Liver (tissue), 9 donors: ENCODE measurements around the gene IL1A. TPM values are rescaled to one million over a fixed set of nuclear protein-coding genes. Genes with fewer than 3 reads are reported as not detected.

ENCODE experiments used
- DNase-seq: peaks from one replicate; pipeline ENCODE4 v3.0.0-alpha.2; 2017; ENCODE audit warnings: low spot score
- H3K27ac ChIP-seq, 2 donors: one replicate each; pipeline ENCODE4 v1.7.0; 2013; ENCODE audit warnings: inconsistent platforms in 2 of 2, low read length in 2 of 2, control low read depth in 1 of 2, low read depth in 1 of 2, mild to moderate bottlenecking in 1 of 2
- H3K27me3 ChIP-seq, 4 donors: one replicate each; pipeline versions ENCODE4 v1.6.1 to v1.7.0; 2013; ENCODE audit warnings: low read length in 3 of 4, inconsistent platforms in 1 of 4, mild to moderate bottlenecking in 1 of 4, moderate library complexity in 1 of 4; ENCODE audit not compliant: control insufficient read depth in 4 of 4, insufficient read depth in 4 of 4
- H3K36me3 ChIP-seq, 4 donors: one replicate each; pipeline versions ENCODE4 v1.6.1 to v1.7.0; 2013; ENCODE audit warnings: low read length in 3 of 4, mild to moderate bottlenecking in 3 of 4, low read depth in 1 of 4, moderate library complexity in 1 of 4; ENCODE audit not compliant: control insufficient read depth in 4 of 4, insufficient read depth in 3 of 4
- H3K4me1 ChIP-seq, 4 donors: one replicate each; pipeline versions ENCODE4 v1.6.1 to v1.7.0; 2013; ENCODE audit warnings: low read length in 3 of 4, mild to moderate bottlenecking in 3 of 4, moderate library complexity in 1 of 4; ENCODE audit not compliant: control insufficient read depth in 4 of 4, insufficient read depth in 4 of 4
- H3K4me3 ChIP-seq, 3 donors: one replicate each; pipeline versions ENCODE4 v1.6.1 to v1.7.0; 2013; ENCODE audit warnings: low read length in 3 of 3, control low read depth in 1 of 3, low read depth in 1 of 3, mild to moderate bottlenecking in 1 of 3
- H3K9ac ChIP-seq, 2 donors: one replicate each; pipeline ENCODE4 v1.7.0; 2013; ENCODE audit warnings: low read length in 2 of 2, mild to moderate bottlenecking in 2 of 2, moderate library complexity in 2 of 2, control low read depth in 1 of 2, low read depth in 1 of 2
- H3K9me3 ChIP-seq, 4 donors: one replicate each; pipeline versions ENCODE4 v1.6.1 to v1.7.0; 2013; ENCODE audit warnings: low read length in 3 of 4; ENCODE audit not compliant: control insufficient read depth in 4 of 4
- ATF3 ChIP-seq: IDR thresholded peaks from 2 replicates; pipeline ENCODE4 v1.6.1; 2016; ENCODE audit warnings: antibody characterized with exemption
- CTCF ChIP-seq: fragments of 150-350 bp; IDR thresholded peaks from 2 replicates; pipeline ENCODE4 v1.5.1; 2017; ENCODE audit warnings: improper control_type of control experiment, low read depth, low read length; ENCODE audit not compliant: missing input control
- EGR1 ChIP-seq, 2 donors: IDR thresholded peaks; 2 replicates each; pipeline ENCODE4 v1.6.1; 2016 to 2018; ENCODE audit warnings: antibody characterized with exemption in 2 of 2, low read depth in 2 of 2
- FOXA1 ChIP-seq: IDR thresholded peaks from 2 replicates; pipeline ENCODE4 v1.6.1; 2016; ENCODE audit warnings: antibody characterized with exemption
- FOXA2 ChIP-seq: IDR thresholded peaks from 2 replicates; pipeline ENCODE4 v1.6.1; 2016; ENCODE audit warnings: antibody characterized with exemption
- GABPA ChIP-seq, 2 donors: IDR thresholded peaks in 1 of 2; conservative IDR thresholded peaks in 1 of 2; 2 replicates each; pipeline ENCODE4 v1.6.1; 2016; ENCODE audit warnings: antibody characterized with exemption in 2 of 2, mild to moderate bottlenecking in 1 of 2, moderate library complexity in 1 of 2
- HNF4A ChIP-seq, 2 donors: conservative IDR thresholded peaks; 2 replicates each; pipeline ENCODE4 v1.6.1; 2016; ENCODE audit warnings: antibody characterized with exemption in 2 of 2, mild to moderate bottlenecking in 2 of 2
- HNF4G ChIP-seq: IDR thresholded peaks from 2 replicates; pipeline ENCODE4 v1.6.1; 2016; ENCODE audit warnings: antibody characterized with exemption
- MAX ChIP-seq: IDR thresholded peaks from 2 replicates; pipeline ENCODE4 v1.6.1; 2016; ENCODE audit warnings: antibody characterized with exemption
- NR2F2 ChIP-seq: IDR thresholded peaks from 2 replicates; pipeline ENCODE4 v1.6.1; 2016; ENCODE audit warnings: antibody characterized with exemption
- RAD21 ChIP-seq, 2 donors: IDR thresholded peaks; 2 replicates each; pipeline ENCODE4 v1.6.1; 2016; ENCODE audit warnings: antibody characterized with exemption in 2 of 2, mild to moderate bottlenecking in 2 of 2
- REST ChIP-seq: IDR thresholded peaks from 2 replicates; pipeline ENCODE4 v1.6.1; 2016; ENCODE audit warnings: antibody characterized with exemption, mild to moderate bottlenecking
- RXRA ChIP-seq, 2 donors: IDR thresholded peaks; 2 replicates each; pipeline ENCODE4 v1.6.1; 2017 to 2018; ENCODE audit warnings: antibody characterized with exemption in 2 of 2, mild to moderate bottlenecking in 1 of 2
- SP1 ChIP-seq: IDR thresholded peaks from 2 replicates; pipeline ENCODE4 v1.6.1; 2018; ENCODE audit warnings: antibody characterized with exemption, mild to moderate bottlenecking
- TAF1 ChIP-seq: conservative IDR thresholded peaks from 2 replicates; pipeline ENCODE4 v1.6.1; 2016; ENCODE audit warnings: antibody characterized with exemption, mild to moderate bottlenecking
- YY1 ChIP-seq: IDR thresholded peaks from 2 replicates; pipeline ENCODE4 v1.6.1; 2016; ENCODE audit warnings: antibody characterized with exemption, mild to moderate bottlenecking
- ZBTB33 ChIP-seq: IDR thresholded peaks from 2 replicates; pipeline ENCODE4 v1.6.1; 2016; ENCODE audit warnings: antibody characterized with exemption
- WGBS: extraction: QIAGEN DNeasy Blood & Tissue Kit; methylation state at CpG from one replicate; pipeline ENCODE4 v1.1.7; 2013; 5-methylcytosine and 5-hydroxymethylcytosine counted together
- polyA plus RNA-seq, 2 donors: library from polyadenylated mRNA; stranded (reverse) in 1 of 2; unstranded in 1 of 2; fragments of 200-250 nt in 1 of 2; fragments of >200 nt in 1 of 2; fragmentation: Nextera tagmentation in 1 of 2; extraction: Ambion mirVana in 1 of 2; gene quantifications; one replicate each; pipeline versions ENCODE4 v1.2.1 to v1.2.3, GENCODE V29; 2013 to 2015
- total RNA-seq, 2 donors: library from RNA; depleted of rRNA; stranded (reverse); fragments of >200 nt; gene quantifications; one replicate each; pipeline ENCODE4 v1.2.3, GENCODE V29; 2014
- donor health status: healthy.
- donor health status: healthy.
- donor health status: healthy.
- donor health status: healthy.
- donor health status: healthy.

Gene IL1A
- total and polyA plus RNA-seq, 4 donors = 0.05 TPM; not detected in 3

- Histone ChIP-seq H3K9me3 (no peaks in the 10 kb centered on the region), H3K9ac (no peak overlapping the region), H3K27ac (no peak overlapping the region), H3K4me3 (no peak overlapping the region), H3K36me3 (no peaks in the 10 kb centered on the region), H3K27me3 (no peaks in the 10 kb centered on the region), H3K4me1 (no peaks in the 10 kb centered on the region)
- DNase-seq = no peak
- WGBS = 89% methylated on average over 3 of the region's 3 CpGs
- TF ChIP-seq EGR1 (IDR thresholded peaks at IDR 0.05; ENCODE audit: low read depth in 2 of 2) = no peak
- TF ChIP-seq YY1 = no peak
- no peak for TF ChIP-seq FOXA2
- no peak for TF ChIP-seq HNF4G
- no peak for TF ChIP-seq GABPA (IDR thresholded peaks at IDR 0.05 in 1 of 2, conservative IDR thresholded peaks at IDR 0.05 in 1 of 2)
- TF ChIP-seq ZBTB33 = no peak
- TF ChIP-seq MAX = no peak
- no peak for TF ChIP-seq NR2F2
- no peak for TF ChIP-seq HNF4A (conservative IDR thresholded peaks at IDR 0.05)
- no peak for TF ChIP-seq REST
- no peak for TF ChIP-seq CTCF
- TF ChIP-seq FOXA1 = no peak
- TF ChIP-seq TAF1 = no peak
- TF ChIP-seq RAD21 (IDR thresholded peaks at IDR 0.05) = no peak
- no peak for TF ChIP-seq SP1
- TF ChIP-seq ATF3 = no peak
- TF ChIP-seq RXRA (IDR thresholded peaks at IDR 0.05) = no peak
Measured at GRCh38 chr2:112788653-112789052, 4.4 kb upstream of the IL1A start.
